ENCODE measurements around the gene TLCD1. TPM values are rescaled to one million over a fixed set of nuclear protein-coding genes. Genes with fewer than 3 reads are reported as not detected.
A peak's percentile ranks its signal among the peaks of the same experiment; 100 is the strongest.

The TLCD1 gene
- polyA plus RNA-seq, 1 experiment = 11.8 TPM

DNA sequence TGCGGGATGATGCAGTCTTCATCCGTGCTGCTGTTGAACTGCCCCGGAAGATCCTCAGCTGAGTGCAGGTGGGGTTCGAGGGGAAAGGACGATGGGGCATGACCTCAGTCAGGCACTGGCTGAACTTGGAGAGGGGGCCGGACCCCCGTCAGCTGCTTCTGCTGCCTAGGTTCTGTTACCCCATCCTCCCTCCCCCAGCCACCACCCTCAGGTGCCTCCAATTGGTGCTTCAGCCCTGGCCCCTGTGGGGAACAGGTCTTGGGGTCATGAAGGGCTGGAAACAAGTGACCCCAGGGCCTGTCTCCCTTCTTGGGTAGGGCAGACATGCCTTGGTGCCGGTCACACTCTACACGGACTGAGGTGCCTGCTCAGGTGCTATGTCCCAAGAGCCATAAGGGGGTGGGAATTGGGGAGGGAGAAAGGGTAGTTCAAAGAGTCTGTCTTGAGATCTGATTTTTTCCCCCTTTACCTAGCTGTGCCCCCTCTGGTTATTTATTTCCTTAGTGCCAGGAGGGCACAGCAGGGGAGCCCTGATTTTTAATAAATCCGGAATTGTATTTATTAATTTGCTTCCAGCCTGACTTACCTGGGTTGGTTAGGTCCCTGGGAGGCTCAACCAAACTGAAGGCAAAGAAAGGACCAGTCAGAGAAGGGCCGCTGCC lies 23.6 kb upstream of the TLCD1 start:
- TF ChIP-seq, protein P1, sequence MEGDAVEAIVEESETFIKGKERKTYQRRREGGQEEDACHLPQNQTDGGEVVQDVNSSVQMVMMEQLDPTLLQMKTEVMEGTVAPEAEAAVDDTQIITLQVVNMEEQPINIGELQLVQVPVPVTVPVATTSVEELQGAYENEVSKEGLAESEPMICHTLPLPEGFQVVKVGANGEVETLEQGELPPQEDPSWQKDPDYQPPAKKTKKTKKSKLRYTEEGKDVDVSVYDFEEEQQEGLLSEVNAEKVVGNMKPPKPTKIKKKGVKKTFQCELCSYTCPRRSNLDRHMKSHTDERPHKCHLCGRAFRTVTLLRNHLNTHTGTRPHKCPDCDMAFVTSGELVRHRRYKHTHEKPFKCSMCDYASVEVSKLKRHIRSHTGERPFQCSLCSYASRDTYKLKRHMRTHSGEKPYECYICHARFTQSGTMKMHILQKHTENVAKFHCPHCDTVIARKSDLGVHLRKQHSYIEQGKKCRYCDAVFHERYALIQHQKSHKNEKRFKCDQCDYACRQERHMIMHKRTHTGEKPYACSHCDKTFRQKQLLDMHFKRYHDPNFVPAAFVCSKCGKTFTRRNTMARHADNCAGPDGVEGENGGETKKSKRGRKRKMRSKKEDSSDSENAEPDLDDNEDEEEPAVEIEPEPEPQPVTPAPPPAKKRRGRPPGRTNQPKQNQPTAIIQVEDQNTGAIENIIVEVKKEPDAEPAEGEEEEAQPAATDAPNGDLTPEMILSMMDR (IDR thresholded peaks at IDR 0.05; ENCODE audit: low read depth, low read length) = no peak
- CTCF ChIA-PET = interaction anchor here (0.7 to 15.1 kb wide), 19 partner anchors 9 to 199 kb away, joined by 3 to 193 read pairs (median 4); partner anchors contain the start of genes FAM222B, NEK8, RPL23A and TLCD1
- no peak overlapping the region for H3K4me3 ChIP-seq (ENCODE audit: low read depth, low read length)
- no peak overlapping the region for H3K27ac ChIP-seq (ENCODE audit: low read depth, low read length)
- no peak for DNase-seq (ENCODE audit: low read depth, low spot score)
- POLR2A ChIA-PET = interaction anchor here (1.7 to 2.9 kb wide), 2 partner anchors 23 to 30 kb away, joined by 7 to 23 read pairs; partner anchors contain the start of genes RPL23A and TLCD1
- H3K9me3 ChIP-seq (ENCODE audit: control insufficient read depth, insufficient read depth, low read length) = no peaks in the 10 kb centered on the region; the same call in 1 of the 2 replicates
- no peaks in the 10 kb centered on the region for H3K27me3 ChIP-seq (ENCODE audit: control insufficient read depth, insufficient read depth, low read length)

DNA sequence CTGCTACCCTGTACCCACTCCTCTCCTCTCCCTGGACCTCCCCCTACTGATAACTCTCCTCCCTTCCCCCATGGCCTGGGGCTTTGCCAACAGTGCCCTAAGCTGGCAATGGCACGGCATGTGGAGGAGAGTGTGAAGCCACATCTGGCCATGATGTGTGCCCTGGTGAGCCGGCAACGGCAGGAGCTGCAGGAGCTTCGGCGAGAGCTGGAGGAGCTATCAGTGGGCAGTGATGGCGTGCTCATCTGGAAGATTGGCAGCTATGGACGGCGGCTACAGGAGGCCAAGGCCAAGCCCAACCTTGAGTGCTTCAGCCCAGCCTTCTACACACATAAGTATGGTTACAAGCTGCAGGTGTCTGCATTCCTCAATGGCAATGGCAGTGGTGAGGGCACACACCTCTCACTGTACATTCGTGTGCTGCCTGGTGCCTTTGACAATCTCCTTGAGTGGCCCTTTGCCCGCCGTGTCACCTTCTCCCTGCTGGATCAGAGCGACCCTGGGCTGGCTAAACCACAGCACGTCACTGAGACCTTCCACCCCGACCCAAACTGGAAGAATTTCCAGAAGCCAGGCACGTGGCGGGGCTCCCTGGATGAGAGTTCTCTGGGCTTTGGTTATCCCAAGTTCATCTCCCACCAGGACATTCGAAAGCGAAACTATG lies 23.0 kb upstream of the TLCD1 start:
- no peak for DNase-seq (ENCODE audit: low read depth, low spot score)
- ChIA-PET POLR2A (interaction anchor here (2.9 kb wide), 1 partner anchor 22 kb away, joined by 23 read pairs; the partner anchor contains the start of gene TLCD1), CTCF (interaction anchor here (1.2 to 15.1 kb wide), 7 partner anchors 14 to 196 kb away, joined by 3 to 193 read pairs (median 4); partner anchors contain the start of genes NEK8, RPL23A and TLCD1)
- no peaks in the 10 kb centered on the region; the same call in 1 of the 2 replicates for H3K9me3 ChIP-seq (ENCODE audit: control insufficient read depth, insufficient read depth, low read length)
- H3K27me3 ChIP-seq (ENCODE audit: control insufficient read depth, insufficient read depth, low read length) = no peaks in the 10 kb centered on the region
- H3K27ac ChIP-seq (ENCODE audit: low read depth, low read length) = no peak overlapping the region
- TF ChIP-seq, protein P1 (IDR thresholded peaks at IDR 0.05; ENCODE audit: low read depth, low read length) = no peak
- no peak overlapping the region for H3K4me3 ChIP-seq (ENCODE audit: low read depth, low read length)

DNA sequence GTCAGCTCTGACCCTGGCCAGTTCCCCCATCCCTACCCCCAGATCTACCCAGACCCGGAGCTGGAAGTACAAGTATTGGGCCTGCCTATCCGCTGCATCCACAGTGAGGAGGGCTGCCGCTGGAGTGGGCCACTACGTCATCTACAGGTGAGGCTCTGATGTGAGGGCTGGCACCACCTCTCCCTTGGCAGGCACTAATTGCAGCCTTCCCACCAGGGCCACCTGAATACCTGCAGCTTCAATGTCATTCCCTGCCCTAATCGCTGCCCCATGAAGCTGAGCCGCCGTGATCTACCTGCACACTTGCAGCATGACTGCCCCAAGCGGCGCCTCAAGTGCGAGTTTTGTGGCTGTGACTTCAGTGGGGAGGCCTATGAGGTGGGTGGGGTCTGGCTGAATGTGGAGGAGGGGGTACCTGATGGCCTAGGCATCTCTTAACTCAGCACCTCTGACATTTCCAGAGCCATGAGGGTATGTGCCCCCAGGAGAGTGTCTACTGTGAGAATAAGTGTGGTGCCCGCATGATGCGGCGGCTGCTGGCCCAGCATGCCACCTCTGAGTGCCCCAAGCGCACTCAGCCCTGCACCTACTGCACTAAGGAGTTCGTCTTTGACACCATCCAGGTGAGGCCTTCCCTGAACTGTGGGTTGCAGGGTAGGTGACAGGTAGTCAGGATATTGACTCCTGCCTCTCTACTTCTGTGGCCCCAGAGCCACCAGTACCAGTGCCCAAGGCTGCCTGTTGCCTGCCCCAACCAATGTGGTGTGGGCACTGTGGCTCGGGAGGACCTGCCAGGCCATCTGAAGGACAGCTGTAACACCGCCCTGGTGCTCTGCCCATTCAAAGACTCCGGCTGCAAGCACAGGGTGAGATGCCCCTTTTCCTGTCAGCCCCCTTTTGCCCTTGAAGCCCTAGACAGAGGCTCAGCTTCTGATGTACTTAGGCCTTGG lies 22.0 kb upstream of the TLCD1 start:
- POLR2A ChIA-PET = interaction anchor here (0.6 to 6.6 kb wide), 4 partner anchors 21 to 95 kb away, joined by 3 to 93 read pairs (median 14); partner anchors contain the start of genes FAM222B, NEK8, RPL23A and TLCD1
- peak overlapping the region; percentile 11 for H3K27ac ChIP-seq (ENCODE audit: low read depth, low read length)
- H3K9me3 ChIP-seq (ENCODE audit: control insufficient read depth, insufficient read depth, low read length) = no peaks in the 10 kb centered on the region; the same call in 1 of the 2 replicates
- CTCF ChIA-PET = interaction anchor here (1.6 to 15.1 kb wide), 3 partner anchors 14 to 197 kb away, joined by 3 to 193 read pairs (median 100); partner anchors contain the start of genes NEK8 and TLCD1
- no peak for DNase-seq (ENCODE audit: low read depth, low spot score)
- TF ChIP-seq, protein P1 (IDR thresholded peaks at IDR 0.05; ENCODE audit: low read depth, low read length) = no peak
- no peak overlapping the region for H3K4me3 ChIP-seq (ENCODE audit: low read depth, low read length)
- no peaks in the 10 kb centered on the region for H3K27me3 ChIP-seq (ENCODE audit: control insufficient read depth, insufficient read depth, low read length)

GRCh38 chr17:28747051-28747691 lies 21.1 kb upstream of the TLCD1 start:
- H3K27ac ChIP-seq (ENCODE audit: low read depth, low read length) = peak overlapping the region; percentile 31
- ChIA-PET CTCF (interaction anchor here (1.5 to 15.1 kb wide), 3 partner anchors 17 to 100 kb away, joined by 3 to 193 read pairs (median 7); partner anchors contain the start of genes NEK8 and TLCD1), POLR2A (interaction anchor here (0.6 to 6.6 kb wide), 3 partner anchors 20 to 95 kb away, joined by 3 to 93 read pairs (median 4); partner anchors contain the start of genes FAM222B, NEK8, RPL23A and TLCD1)
- H3K9me3 ChIP-seq (ENCODE audit: control insufficient read depth, insufficient read depth, low read length) = no peaks in the 10 kb centered on the region; the same call in 1 of the 2 replicates
- H3K27me3 ChIP-seq (ENCODE audit: control insufficient read depth, insufficient read depth, low read length) = no peaks in the 10 kb centered on the region
- peak overlapping the region; percentile 88; the same call in 1 of the 2 replicates for H3K4me3 ChIP-seq (ENCODE audit: low read depth, low read length)
- TF ChIP-seq, protein P1 (IDR thresholded peaks at IDR 0.05; ENCODE audit: low read depth, low read length) = no peak
- DNase-seq (ENCODE audit: low read depth, low spot score) = no peak
